IMR-90 (cell line): Measurements from ENCODE around the gene OBP2A.

Experiments used
- BHLHE40 ChIP-seq: fragments of 150-350 bp; IDR thresholded peaks from 2 replicates; pipeline ENCODE4 v1.6.1; 2016; ENCODE audit warnings: mild to moderate bottlenecking, low read depth, low read length
- CHD1 ChIP-seq: IDR thresholded peaks from 2 replicates; pipeline ENCODE4 v1.6.1; 2012; ENCODE audit warnings: low read depth, low read length, improper control_type of control experiment
- MAZ ChIP-seq: IDR thresholded peaks from 2 replicates; pipeline ENCODE4 v1.6.1; 2012; ENCODE audit warnings: low read depth, mild to moderate bottlenecking, low read length, improper control_type of control experiment, moderate library complexity, borderline replicate concordance
- MXI1 ChIP-seq: IDR thresholded peaks from 2 replicates; pipeline ENCODE4 v1.6.1; 2012; ENCODE audit warnings: low read depth, mild to moderate bottlenecking, low read length, moderate library complexity, borderline replicate concordance
- POLR2A ChIP-seq: IDR thresholded peaks from 2 replicates; pipeline ENCODE4 v1.6.1; 2012; ENCODE audit warnings: mild to moderate bottlenecking, low read depth, low read length
- RFX5 ChIP-seq: IDR thresholded peaks from 2 replicates; pipeline ENCODE4 v1.8.0; 2012; ENCODE audit warnings: low read depth, mild to moderate bottlenecking, low read length, moderate library complexity
- SMC3 ChIP-seq: fragments of 150-350 bp; IDR thresholded peaks from 2 replicates; pipeline ENCODE4 v1.6.1; 2016; ENCODE audit warnings: low read depth, mild to moderate bottlenecking, antibody characterized with exemption, low read length, moderate library complexity
- TF ChIP-seq, protein P1 (sequence below): conservative IDR thresholded peaks from 2 replicates; pipeline ENCODE4 v1.5.1; 2012; ENCODE audit warnings: mild to moderate bottlenecking, low read depth, low read length, improper control_type of control experiment
- TF ChIP-seq, protein P2 (sequence below): fragments of 150-350 bp; IDR thresholded peaks from 2 replicates; pipeline ENCODE4 v1.6.1; 2016; ENCODE audit warnings: low read depth, mild to moderate bottlenecking, low read length, moderate library complexity, borderline replicate concordance
- TF ChIP-seq, protein P3 (sequence below): fragments of 150-350 bp; IDR thresholded peaks from 2 replicates; pipeline ENCODE4 v1.6.1; 2017; ENCODE audit warnings: mild to moderate bottlenecking, antibody characterized with exemption, low read length, low read depth

DNA sequence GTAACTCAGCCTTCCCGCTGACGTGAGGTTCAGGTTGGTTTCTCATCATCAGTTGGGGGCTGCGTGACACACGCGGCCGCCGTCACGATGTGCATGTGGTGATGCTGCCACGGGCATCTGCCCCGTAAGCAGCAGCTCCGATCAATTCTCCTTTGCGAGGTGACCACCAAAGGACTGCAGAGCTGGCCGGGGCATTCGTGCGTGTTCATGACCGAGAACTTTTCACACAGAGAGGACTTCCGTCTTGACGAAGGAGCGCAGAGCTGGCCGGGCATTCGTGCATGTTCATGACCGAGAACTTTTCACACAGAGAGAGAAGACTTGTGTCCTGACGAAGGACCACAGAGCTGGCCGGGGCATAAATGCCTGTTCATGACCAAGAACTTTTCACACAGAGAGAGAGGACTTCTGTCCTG is 28.5 kb upstream of the OBP2A start:
- TF ChIP-seq BHLHE40 = no peak
- TF ChIP-seq, protein P1, sequence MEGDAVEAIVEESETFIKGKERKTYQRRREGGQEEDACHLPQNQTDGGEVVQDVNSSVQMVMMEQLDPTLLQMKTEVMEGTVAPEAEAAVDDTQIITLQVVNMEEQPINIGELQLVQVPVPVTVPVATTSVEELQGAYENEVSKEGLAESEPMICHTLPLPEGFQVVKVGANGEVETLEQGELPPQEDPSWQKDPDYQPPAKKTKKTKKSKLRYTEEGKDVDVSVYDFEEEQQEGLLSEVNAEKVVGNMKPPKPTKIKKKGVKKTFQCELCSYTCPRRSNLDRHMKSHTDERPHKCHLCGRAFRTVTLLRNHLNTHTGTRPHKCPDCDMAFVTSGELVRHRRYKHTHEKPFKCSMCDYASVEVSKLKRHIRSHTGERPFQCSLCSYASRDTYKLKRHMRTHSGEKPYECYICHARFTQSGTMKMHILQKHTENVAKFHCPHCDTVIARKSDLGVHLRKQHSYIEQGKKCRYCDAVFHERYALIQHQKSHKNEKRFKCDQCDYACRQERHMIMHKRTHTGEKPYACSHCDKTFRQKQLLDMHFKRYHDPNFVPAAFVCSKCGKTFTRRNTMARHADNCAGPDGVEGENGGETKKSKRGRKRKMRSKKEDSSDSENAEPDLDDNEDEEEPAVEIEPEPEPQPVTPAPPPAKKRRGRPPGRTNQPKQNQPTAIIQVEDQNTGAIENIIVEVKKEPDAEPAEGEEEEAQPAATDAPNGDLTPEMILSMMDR = no peak
- no peak for TF ChIP-seq POLR2A
- TF ChIP-seq, protein P2, sequence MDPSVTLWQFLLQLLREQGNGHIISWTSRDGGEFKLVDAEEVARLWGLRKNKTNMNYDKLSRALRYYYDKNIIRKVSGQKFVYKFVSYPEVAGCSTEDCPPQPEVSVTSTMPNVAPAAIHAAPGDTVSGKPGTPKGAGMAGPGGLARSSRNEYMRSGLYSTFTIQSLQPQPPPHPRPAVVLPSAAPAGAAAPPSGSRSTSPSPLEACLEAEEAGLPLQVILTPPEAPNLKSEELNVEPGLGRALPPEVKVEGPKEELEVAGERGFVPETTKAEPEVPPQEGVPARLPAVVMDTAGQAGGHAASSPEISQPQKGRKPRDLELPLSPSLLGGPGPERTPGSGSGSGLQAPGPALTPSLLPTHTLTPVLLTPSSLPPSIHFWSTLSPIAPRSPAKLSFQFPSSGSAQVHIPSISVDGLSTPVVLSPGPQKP = no peak
- no peak for TF ChIP-seq SMC3
- TF ChIP-seq RFX5 = no peak
- TF ChIP-seq, protein P3, sequence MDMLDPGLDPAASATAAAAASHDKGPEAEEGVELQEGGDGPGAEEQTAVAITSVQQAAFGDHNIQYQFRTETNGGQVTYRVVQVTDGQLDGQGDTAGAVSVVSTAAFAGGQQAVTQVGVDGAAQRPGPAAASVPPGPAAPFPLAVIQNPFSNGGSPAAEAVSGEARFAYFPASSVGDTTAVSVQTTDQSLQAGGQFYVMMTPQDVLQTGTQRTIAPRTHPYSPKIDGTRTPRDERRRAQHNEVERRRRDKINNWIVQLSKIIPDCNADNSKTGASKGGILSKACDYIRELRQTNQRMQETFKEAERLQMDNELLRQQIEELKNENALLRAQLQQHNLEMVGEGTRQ = no peak
- no peak for TF ChIP-seq CHD1
- TF ChIP-seq MAZ = no peak
- TF ChIP-seq MXI1 = no peak
